Gastroesophageal sphincter (tissue), 3 donors: ENCODE measurements around the gene CRACR2A.

ENCODE experiments used
- EP300 ChIP-seq: sonication (generic); formaldehyde crosslinking; IDR thresholded peaks from one replicate; pipeline ENCODE4 v1.6.1; 2017; ENCODE audit warnings: antibody characterized with exemption, mild to moderate bottlenecking
- POLR2A ChIP-seq, 2 donors: fragments of 450-650 bp; IDR thresholded peaks; one replicate each; pipeline ENCODE4 v1.6.1; 2017; ENCODE audit warnings: antibody characterized with exemption in 2 of 2, mild to moderate bottlenecking in 2 of 2, moderate library complexity in 1 of 2
- POLR2AphosphoS5 ChIP-seq: sonication (generic); formaldehyde crosslinking; IDR thresholded peaks from one replicate; pipeline ENCODE4 v1.6.1; 2017; ENCODE audit warnings: antibody characterized with exemption
- TF ChIP-seq, protein P1 (sequence below), 4 experiments: fragments of 200-600 bp in 2 of 4; fragments of 450-650 bp in 2 of 4; sonication (generic) in 1 of 4; IDR thresholded peaks; one replicate each; pipeline ENCODE4 v1.5.1; 2017 to 2019; ENCODE audit warnings: antibody characterized with exemption in 4 of 4, mild to moderate bottlenecking in 2 of 4, moderate library complexity in 2 of 4

DNA sequence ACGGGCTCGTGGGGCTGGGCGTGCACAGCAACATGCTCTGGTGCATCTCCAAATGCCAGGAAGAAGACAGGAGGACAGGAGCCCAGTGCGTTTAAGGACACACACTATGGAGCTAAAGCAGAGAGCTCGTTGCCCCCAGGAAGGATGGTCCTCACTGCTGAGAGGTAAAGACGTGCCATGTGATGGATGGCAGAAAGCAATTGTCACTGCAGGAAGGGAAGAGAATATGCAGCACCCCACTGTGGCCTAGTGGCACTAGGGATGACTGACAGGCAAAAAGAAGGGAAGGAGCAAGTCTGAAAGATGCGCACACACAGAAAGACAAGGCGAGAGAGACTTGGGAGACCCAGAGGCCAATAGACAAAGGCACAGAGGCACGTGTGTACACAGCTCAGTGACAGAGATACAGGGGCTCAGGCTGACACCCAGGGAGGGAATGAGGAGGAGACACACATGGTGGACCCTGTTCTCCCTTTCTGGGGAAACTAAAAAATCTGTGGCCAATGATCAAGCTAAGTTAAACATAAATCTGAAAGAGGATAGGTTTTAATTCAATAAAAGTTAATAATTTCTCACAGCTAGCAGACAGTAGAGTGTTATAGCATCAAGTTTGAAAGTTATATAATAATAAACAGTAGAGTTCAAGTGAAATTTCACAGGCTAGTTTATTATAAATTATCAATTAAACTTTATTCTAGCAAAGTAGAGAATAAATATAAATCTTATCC is 78.8 kb downstream of the CRACR2A start:
- TF ChIP-seq, protein P1, sequence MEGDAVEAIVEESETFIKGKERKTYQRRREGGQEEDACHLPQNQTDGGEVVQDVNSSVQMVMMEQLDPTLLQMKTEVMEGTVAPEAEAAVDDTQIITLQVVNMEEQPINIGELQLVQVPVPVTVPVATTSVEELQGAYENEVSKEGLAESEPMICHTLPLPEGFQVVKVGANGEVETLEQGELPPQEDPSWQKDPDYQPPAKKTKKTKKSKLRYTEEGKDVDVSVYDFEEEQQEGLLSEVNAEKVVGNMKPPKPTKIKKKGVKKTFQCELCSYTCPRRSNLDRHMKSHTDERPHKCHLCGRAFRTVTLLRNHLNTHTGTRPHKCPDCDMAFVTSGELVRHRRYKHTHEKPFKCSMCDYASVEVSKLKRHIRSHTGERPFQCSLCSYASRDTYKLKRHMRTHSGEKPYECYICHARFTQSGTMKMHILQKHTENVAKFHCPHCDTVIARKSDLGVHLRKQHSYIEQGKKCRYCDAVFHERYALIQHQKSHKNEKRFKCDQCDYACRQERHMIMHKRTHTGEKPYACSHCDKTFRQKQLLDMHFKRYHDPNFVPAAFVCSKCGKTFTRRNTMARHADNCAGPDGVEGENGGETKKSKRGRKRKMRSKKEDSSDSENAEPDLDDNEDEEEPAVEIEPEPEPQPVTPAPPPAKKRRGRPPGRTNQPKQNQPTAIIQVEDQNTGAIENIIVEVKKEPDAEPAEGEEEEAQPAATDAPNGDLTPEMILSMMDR (IDR thresholded peaks at IDR 0.05): no peak
- TF ChIP-seq EP300: no peak
- TF ChIP-seq POLR2A (IDR thresholded peaks at IDR 0.05): no peak
- TF ChIP-seq POLR2AphosphoS5: no peak
